ENCODE measurements around the gene PLEKHG2. TPM values are rescaled to one million over a fixed set of nuclear protein-coding genes. Genes with fewer than 3 reads are reported as not detected.

The PLEKHG2 gene
- total and polyA plus RNA-seq, 2 experiments from 2014 or later = 25.3 to 34.0 TPM

DNA sequence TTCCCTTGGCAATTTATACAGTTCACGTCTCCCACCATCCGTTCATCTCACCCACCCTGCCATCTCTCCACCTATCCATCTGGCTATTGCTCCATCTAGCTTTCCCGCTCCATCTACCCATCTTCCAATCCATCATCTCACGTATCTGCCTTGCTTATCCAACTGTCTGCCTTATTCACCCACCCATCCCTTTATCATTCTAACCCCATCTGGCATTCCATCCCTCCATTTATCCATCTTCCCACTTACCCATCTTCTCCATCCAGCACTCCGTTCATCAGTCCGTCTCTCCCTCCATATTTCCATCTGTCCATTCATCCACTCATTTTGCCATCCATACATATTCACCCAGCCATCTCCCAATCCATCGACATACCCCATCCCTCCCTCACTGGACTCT, 13.3 kb downstream of the PLEKHG2 start:
- Histone ChIP-seq H3K9me3 (ENCODE audit: low read depth) (no peaks in the 10 kb centered on the region), H4K20me1 (ENCODE audit: insufficient read depth, poor library complexity, severe bottlenecking) (no peaks in the 10 kb centered on the region), H3K27me3 (no peaks in the 10 kb centered on the region), H3K4me1 (ENCODE audit: insufficient read depth) (peaks cover 20% of the 10 kb centered on the region), H3K36me3 (replicated peaks; ENCODE audit: insufficient read depth, low read depth) (no peaks in the 10 kb centered on the region), H3K79me2 (peaks cover 3% of the 10 kb centered on the region), H2AFZ (no peak overlapping the region), H3K4me2 (no peak overlapping the region), H3K9me2 (replicated peaks; ENCODE audit: insufficient read depth) (no peaks in the 10 kb centered on the region), H3K4me3 (no peak overlapping the region), H3K27ac (no peak overlapping the region)
- no peak for TF ChIP-seq EZH2 (IDR thresholded peaks at IDR 0.05; ENCODE audit: borderline replicate concordance)
- TF ChIP-seq, protein P1, sequence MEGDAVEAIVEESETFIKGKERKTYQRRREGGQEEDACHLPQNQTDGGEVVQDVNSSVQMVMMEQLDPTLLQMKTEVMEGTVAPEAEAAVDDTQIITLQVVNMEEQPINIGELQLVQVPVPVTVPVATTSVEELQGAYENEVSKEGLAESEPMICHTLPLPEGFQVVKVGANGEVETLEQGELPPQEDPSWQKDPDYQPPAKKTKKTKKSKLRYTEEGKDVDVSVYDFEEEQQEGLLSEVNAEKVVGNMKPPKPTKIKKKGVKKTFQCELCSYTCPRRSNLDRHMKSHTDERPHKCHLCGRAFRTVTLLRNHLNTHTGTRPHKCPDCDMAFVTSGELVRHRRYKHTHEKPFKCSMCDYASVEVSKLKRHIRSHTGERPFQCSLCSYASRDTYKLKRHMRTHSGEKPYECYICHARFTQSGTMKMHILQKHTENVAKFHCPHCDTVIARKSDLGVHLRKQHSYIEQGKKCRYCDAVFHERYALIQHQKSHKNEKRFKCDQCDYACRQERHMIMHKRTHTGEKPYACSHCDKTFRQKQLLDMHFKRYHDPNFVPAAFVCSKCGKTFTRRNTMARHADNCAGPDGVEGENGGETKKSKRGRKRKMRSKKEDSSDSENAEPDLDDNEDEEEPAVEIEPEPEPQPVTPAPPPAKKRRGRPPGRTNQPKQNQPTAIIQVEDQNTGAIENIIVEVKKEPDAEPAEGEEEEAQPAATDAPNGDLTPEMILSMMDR (IDR thresholded peaks at IDR 0.05; ENCODE audit: poor library complexity) = no peak
- TF ChIP-seq EZH2phosphoT487 (IDR thresholded peaks at IDR 0.05; ENCODE audit: low read depth, severe bottlenecking, unreplicated experiment) = no peak
- 92% methylated on average over 7 of the region's 7 CpGs for WGBS (ENCODE audit: low lambda C conversion rate, missing lambda C conversion rate)
- DNase-seq (ENCODE audit: low spot score) = no peak

DNA sequence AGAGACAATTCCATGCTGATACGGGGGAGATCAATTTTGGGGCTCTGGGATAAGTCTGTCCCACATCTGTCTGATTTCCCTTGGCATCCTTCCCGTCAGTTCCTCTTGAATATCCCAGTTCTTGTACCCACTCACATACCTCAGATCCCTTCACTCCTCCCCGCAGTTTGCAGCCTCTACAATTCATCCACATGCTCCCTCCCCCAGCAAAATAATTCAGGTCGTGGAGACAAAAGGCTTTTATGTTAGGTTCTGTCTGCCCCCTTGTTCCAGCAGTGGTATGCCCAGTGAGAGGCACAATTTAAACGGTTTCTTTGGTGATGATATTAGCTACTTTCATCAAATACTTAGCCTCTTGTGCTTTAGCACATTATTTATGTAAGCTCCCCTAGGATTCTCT, 13.7 kb downstream of the PLEKHG2 start:
- no peak for DNase-seq (ENCODE audit: low spot score)
- no peak for TF ChIP-seq EZH2phosphoT487 (IDR thresholded peaks at IDR 0.05; ENCODE audit: low read depth, severe bottlenecking, unreplicated experiment)
- TF ChIP-seq, protein P1 (IDR thresholded peaks at IDR 0.05; ENCODE audit: poor library complexity) = no peak
- TF ChIP-seq EZH2 (IDR thresholded peaks at IDR 0.05; ENCODE audit: borderline replicate concordance) = no peak
- Histone ChIP-seq H3K79me2 (peaks cover 3% of the 10 kb centered on the region), H3K4me1 (ENCODE audit: insufficient read depth) (peaks cover 20% of the 10 kb centered on the region), H3K4me3 (no peak overlapping the region), H3K9me2 (replicated peaks; ENCODE audit: insufficient read depth) (no peaks in the 10 kb centered on the region), H3K9me3 (ENCODE audit: low read depth) (no peaks in the 10 kb centered on the region), H2AFZ (no peak overlapping the region), H3K4me2 (no peak overlapping the region), H3K27me3 (no peaks in the 10 kb centered on the region), H3K36me3 (replicated peaks; ENCODE audit: insufficient read depth, low read depth) (no peaks in the 10 kb centered on the region), H3K27ac (no peak overlapping the region), H4K20me1 (ENCODE audit: insufficient read depth, poor library complexity, severe bottlenecking) (no peaks in the 10 kb centered on the region)
- 91% methylated on average over 5 of the region's 5 CpGs for WGBS (ENCODE audit: low lambda C conversion rate, missing lambda C conversion rate)

DNA sequence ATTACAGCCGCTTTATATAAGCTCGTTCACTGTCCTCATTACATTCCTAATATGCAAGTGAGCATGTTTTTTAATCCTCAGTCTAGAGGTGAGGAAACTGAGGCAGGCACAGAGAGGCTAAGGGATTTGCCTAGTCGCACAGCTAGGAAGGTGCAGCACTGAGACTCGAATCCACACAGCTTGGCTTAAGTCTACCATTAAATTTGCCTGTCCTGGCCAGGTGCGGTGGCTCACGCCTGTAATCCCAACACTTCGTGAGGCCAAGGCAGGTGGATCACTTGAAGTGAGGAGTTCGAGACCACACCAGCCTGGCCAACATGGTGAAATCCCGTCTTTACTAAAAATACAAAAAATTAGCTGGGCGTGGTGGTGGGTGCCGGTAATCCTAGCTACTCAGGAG, 15.2 kb downstream of the PLEKHG2 start:
- TF ChIP-seq, protein P1 (IDR thresholded peaks at IDR 0.05; ENCODE audit: poor library complexity) = no peak
- TF ChIP-seq EZH2phosphoT487 (IDR thresholded peaks at IDR 0.05; ENCODE audit: low read depth, severe bottlenecking, unreplicated experiment) (no peak), EZH2 (IDR thresholded peaks at IDR 0.05; ENCODE audit: borderline replicate concordance) (no peak)

More for the DNA sequence above, 15.2 kb downstream of the PLEKHG2 start:
- DNase-seq (ENCODE audit: low spot score) = no peak
- WGBS (ENCODE audit: low lambda C conversion rate, missing lambda C conversion rate) = 96% methylated on average over 11 of the region's 11 CpGs
- H3K36me3 ChIP-seq (replicated peaks; ENCODE audit: insufficient read depth, low read depth) = no peaks in the 10 kb centered on the region
- H4K20me1 ChIP-seq (ENCODE audit: insufficient read depth, poor library complexity, severe bottlenecking) = no peaks in the 10 kb centered on the region
- H3K9me2 ChIP-seq (replicated peaks; ENCODE audit: insufficient read depth) = no peaks in the 10 kb centered on the region
- no peaks in the 10 kb centered on the region for H3K27me3 ChIP-seq
- H3K4me1 ChIP-seq (ENCODE audit: insufficient read depth) = peaks cover 20% of the 10 kb centered on the region
- H3K79me2 ChIP-seq = peaks cover 3% of the 10 kb centered on the region
- H3K4me2 ChIP-seq = peak overlapping the region; percentile 61
- H3K9me3 ChIP-seq (ENCODE audit: low read depth) = no peaks in the 10 kb centered on the region
- H3K4me3 ChIP-seq = no peak overlapping the region
- no peak overlapping the region for H2AFZ ChIP-seq
- peak overlapping the region; percentile 90 for H3K27ac ChIP-seq
